Urinary bladder (tissue), 4 donors: Measurements from ENCODE around the gene SYNE1. TPM values are rescaled to one million over a fixed set of nuclear protein-coding genes. Genes with fewer than 3 reads are reported as not detected.

ENCODE experiments used
- DNase-seq: peaks from one replicate; pipeline ENCODE4 v3.0.0-alpha.2; 2015; ENCODE audit errors: extremely low spot score
- H3K27ac ChIP-seq: one replicate; pipeline ENCODE4 v1.5.1; 2013; ENCODE audit warnings: low read depth, mild to moderate bottlenecking, moderate library complexity
- H3K36me3 ChIP-seq: one replicate; pipeline ENCODE4 v1.6.1; 2013; ENCODE audit warnings: mild to moderate bottlenecking, moderate library complexity; ENCODE audit not compliant: insufficient read depth
- H3K4me1 ChIP-seq: one replicate; pipeline ENCODE4 v1.6.1; 2013; ENCODE audit warnings: mild to moderate bottlenecking, moderate library complexity; ENCODE audit not compliant: insufficient read depth
- H3K4me3 ChIP-seq: one replicate; pipeline ENCODE4 v1.5.1; 2013; ENCODE audit warnings: low read depth, low read length
- WGBS: extraction: QIAGEN DNeasy Blood & Tissue Kit; methylation state at CpG from one replicate; pipeline ENCODE4 v1.1.7; 2013; 5-methylcytosine and 5-hydroxymethylcytosine counted together
- polyA plus RNA-seq: library from polyadenylated mRNA; stranded (reverse); fragments of 200-250 nt; gene quantifications from one replicate; pipeline ENCODE4 v1.2.3, GENCODE V29; 2013
- total RNA-seq: library from RNA; depleted of rRNA; stranded (reverse); fragments of >200 nt; gene quantifications from one replicate; pipeline ENCODE4 v1.2.3, GENCODE V29; 2014
- donor health status: healthy with polysubstance abuse.
- donor health status: healthy.

SYNE1 gene
- total and polyA plus RNA-seq, 2 donors = 41.9 to 266 TPM

DNA sequence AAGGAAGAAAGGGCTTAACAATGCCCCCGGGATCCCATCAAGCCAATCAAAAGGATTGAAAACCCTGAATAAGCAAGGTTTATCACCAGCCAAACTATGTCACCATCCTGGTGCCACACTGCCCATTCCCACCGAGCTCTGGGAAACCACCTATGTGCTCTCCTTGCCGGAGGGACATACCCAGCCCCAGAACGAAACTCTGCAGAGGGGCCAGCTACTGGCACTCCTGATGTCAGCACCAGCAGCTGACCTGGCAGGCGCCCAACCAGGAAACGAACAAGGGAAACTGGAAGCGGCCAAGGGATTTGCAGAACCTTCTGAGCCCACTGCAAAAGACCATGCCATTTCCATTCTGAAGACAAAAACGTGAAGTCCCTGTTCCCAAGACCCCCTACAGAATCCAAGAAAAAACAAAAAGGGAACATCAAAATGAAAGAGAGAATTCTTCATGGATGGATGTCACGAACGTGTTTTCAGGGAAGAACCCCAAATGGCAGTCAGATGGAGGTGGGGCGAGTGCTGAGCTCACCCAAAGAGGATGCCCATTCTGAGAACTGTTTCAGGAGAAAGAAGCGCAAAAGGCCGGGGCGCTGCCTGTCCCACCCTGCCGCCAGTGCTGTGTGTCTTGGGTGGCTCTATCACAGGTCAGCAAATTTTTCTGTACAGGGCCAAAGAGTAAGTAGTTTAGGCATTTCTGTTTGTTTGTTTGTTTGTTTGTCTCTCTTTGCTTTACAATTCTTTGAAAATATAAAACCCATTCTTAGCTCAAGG, 524.5 kb downstream of the SYNE1 start:
- DNase-seq = no peak
- no peak overlapping the region for H3K4me3 ChIP-seq
- H3K36me3 ChIP-seq = no peaks in the 10 kb centered on the region
- H3K27ac ChIP-seq = no peak overlapping the region
- 85% methylated on average over 15 of the region's 15 CpGs for WGBS
- H3K4me1 ChIP-seq = no peaks in the 10 kb centered on the region

DNA sequence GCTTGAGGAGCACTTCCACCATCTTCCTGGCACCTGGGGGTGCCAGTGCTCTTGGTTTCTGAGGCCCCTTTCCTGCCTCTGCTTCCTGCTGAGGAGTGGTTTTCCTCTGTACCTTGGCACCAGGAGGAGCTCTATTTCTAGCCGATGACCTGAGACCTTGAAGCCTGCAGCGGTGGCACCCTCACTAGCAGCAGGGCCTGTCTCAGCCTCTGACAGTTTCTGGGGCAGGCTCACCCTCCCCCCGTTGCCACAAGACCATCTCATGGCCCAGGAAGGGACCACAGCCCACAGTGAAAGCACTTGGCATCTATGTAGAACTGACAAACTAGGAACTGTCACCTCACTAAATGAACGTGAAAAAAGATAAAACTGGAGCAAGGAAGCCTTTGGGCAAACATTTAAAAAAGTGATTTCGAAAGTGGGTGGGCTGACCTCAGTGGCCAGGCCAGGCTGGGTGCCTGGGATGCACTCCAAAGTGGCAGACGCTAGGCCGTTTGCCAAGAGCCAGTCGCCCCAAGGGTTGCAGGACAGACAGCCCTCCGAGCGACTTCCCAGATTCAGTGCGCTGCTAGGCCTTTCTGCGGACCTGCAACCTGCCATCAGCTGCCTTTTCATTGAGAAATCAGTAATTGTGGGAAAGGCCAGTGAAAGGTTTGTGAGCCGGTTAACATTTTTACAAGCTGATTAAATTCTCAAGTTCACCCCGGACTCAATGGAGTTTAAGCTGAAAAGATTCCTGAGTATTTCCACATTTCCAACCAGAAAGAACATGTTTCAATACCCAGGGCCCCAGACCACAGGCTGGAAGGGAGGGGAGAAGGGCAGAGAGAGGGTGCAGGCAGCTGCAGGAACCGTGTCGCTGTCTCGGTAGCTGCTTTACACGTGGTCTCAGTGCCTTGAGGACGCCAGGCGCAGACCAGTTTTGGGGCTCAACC, 526.0 kb downstream of the SYNE1 start:
- Histone ChIP-seq H3K4me1 (no peaks in the 10 kb centered on the region), H3K27ac (no peak overlapping the region), H3K36me3 (no peaks in the 10 kb centered on the region), H3K4me3 (no peak overlapping the region)
- DNase-seq = no peak
- 38% methylated on average over 20 of the region's 20 CpGs for WGBS

DNA sequence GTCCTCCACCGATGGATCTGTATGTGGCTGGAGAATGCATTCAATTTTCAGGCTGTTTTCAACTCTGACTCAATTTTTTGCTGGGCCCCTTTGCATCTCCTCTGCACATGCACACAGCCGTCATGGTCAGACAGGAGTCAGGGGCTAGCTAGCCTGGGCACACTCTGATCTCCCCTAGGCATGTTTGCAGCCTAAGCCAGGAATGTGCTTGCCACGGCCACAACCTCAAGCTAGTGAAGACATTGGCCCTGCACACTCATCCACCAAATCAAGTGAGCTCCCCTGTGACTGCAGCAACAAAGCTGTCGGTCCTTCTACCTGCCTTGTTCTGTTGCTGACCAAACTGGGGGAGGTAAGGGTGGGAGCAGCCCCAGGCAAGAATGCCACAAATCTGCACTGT, 529.2 kb downstream of the SYNE1 start:
- no peak for DNase-seq
- WGBS = 91% methylated on average over 4 of the region's 4 CpGs
- no peaks in the 10 kb centered on the region for H3K4me1 ChIP-seq
- no peak overlapping the region for H3K27ac ChIP-seq
- H3K36me3 ChIP-seq = no peaks in the 10 kb centered on the region
- no peak overlapping the region for H3K4me3 ChIP-seq

DNA sequence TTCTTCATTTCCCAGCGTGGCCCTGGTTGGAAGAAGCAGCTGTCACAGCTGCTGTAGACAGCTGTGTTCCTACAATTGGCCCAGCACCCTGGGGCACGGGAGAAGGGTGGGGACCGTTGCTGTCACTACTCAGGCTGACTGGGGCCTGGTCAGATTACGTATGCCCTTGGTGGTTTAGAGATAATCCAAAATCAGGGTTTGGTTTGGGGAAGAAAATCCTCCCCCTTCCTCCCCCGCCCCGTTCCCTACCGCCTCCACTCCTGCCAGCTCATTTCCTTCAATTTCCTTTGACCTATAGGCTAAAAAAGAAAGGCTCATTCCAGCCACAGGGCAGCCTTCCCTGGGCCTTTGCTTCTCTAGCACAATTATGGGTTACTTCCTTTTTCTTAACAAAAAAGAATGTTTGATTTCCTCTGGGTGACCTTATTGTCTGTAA, 537.0 kb downstream of the SYNE1 start:
- Histone ChIP-seq H3K36me3 (no peaks in the 10 kb centered on the region), H3K27ac (no peak overlapping the region), H3K4me1 (no peaks in the 10 kb centered on the region), H3K4me3 (no peak overlapping the region)
- 58% methylated on average over 7 of the region's 7 CpGs for WGBS
- no peak for DNase-seq

DNA sequence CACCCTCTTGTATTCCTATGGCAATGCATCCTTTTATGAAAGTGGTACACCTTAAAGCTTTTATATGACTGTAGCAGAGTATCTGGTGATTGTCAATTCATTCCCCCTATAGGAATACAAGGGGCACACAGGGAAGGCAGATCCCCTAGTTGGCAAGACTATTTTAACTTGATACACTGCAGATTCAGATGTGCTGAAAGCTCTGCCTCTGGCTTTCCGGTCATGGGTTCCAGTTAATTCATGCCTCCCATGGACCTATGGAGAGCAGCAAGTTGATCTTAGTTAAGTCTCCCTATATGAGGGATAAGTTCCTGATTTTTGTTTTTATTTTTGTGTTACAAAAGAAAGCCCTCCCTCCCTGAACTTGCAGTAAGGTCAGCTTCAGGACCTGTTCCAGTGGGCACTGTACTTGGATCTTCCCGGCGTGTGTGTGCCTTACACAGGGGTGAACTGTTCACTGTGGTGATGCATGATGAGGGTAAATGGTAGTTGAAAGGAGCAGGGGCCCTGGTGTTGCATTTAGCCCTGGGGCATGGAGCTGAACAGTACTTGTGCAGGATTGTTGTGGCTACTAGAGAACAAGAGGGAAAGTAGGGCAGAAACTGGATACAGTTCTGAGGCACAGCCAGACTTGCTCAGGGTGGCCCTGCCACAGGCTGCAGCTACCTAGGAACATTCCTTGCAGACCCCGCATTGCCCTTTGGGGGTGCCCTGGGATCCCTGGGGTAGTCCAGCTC, 537.5 kb downstream of the SYNE1 start:
- peaks cover 2% of the 10 kb centered on the region for H3K4me1 ChIP-seq
- no peak for DNase-seq
- no peak overlapping the region for H3K27ac ChIP-seq
- no peaks in the 10 kb centered on the region for H3K36me3 ChIP-seq
- 81% methylated on average over 4 of the region's 4 CpGs for WGBS
- H3K4me3 ChIP-seq = no peak overlapping the region

DNA sequence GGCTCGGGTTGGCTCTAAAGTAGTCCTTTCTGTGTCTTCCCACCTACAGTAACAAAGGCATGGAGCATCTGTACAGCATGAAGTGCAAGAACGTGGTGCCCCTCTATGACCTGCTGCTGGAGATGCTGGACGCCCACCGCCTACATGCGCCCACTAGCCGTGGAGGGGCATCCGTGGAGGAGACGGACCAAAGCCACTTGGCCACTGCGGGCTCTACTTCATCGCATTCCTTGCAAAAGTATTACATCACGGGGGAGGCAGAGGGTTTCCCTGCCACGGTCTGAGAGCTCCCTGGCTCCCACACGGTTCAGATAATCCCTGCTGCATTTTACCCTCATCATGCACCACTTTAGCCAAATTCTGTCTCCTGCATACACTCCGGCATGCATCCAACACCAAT, 538.5 kb downstream of the SYNE1 start:
- Histone ChIP-seq H3K27ac (no peak overlapping the region), H3K4me3 (no peak overlapping the region)
- 93% methylated on average over 14 of the region's 14 CpGs for WGBS

DNA sequence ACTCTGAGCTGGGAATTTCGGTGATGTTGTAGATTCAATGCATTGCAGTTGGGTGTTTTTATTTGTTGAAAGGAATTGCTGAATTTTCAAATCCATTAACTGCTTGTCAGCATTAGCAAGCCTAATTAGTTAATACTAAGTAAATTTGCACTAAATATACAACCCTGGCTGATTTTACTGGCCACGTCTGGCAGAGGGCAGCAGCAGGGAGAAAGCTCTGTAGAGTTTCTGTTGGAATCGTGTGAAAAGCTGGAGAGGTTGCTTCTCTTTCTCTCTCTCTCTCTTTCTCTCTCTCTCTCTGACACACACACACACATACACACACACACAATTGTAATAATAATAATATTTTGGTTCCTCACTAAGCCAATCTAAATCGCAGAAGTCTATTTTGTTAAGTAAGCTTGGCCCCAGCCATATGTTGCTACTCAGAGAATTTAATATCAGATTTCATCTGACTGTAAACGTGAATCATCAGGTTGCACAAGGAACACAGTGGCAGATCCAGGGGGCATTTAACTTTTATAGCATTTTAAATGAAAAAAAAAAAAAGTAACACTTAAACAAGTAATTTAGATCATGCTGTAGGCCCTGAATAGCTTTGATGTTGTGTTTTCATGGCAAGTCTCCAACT, 540.2 kb downstream of the SYNE1 start:
- Histone ChIP-seq H3K4me3 (no peak overlapping the region), H3K27ac (no peak overlapping the region), H3K36me3 (no peaks in the 10 kb centered on the region), H3K4me1 (peaks cover 2% of the 10 kb centered on the region)
- DNase-seq = peak; percentile 21
- 48% methylated on average over 5 of the region's 5 CpGs for WGBS

More for the DNA sequence above, 538.5 kb downstream of the SYNE1 start:
- H3K36me3 ChIP-seq = no peaks in the 10 kb centered on the region
- no peak for DNase-seq
- H3K4me1 ChIP-seq = peaks cover 2% of the 10 kb centered on the region

DNA sequence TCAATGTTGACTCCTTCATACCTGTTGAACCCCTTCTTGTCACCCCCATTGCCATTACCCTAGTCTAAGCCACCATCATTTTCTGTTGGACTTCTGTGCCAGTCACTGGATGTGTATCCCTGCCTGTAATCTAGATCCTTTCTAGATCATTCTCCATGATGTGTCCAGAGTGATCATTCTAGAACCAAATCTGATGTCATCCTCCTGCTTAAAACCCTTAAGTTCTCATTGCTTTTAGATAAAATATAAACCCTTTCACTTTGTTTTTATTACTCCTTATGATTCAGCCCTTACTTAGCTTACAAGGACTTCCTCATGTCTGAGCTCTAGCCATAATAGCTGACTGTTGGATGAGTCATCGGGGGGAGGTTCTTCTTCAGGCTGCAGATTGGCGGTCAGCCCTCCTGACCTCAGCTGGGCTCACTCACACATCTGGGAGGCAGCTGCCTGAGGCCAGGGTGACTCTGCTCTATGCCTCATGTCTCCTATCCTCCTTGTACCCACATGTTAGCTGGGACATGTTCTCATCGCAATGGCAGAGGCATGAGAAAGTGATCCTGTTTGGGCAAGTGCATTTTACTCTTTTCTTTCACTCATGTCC, 542.1 kb downstream of the SYNE1 start:
- peak overlapping the region; percentile 25 for H3K27ac ChIP-seq
- WGBS = 69% methylated on average over 3 of the region's 3 CpGs
- H3K4me1 ChIP-seq = peaks cover 4% of the 10 kb centered on the region
- H3K4me3 ChIP-seq = no peak overlapping the region
- H3K36me3 ChIP-seq = no peaks in the 10 kb centered on the region
- DNase-seq = no peak

DNA sequence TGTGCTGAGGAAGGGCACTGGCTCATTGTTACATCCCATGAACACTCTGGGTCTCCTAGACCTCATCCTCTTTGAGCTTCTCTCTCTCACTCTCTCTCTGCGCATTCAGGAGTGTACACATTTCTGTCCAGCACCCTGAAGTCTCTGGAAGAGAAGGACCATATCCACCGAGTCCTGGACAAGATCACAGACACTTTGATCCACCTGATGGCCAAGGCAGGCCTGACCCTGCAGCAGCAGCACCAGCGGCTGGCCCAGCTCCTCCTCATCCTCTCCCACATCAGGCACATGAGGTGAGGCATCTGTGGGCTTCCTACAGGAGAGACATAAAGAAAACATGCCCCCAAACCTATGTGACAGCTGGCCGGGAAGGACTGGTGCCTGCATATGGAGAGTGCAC, 542.9 kb downstream of the SYNE1 start:
- Histone ChIP-seq H3K36me3 (no peaks in the 10 kb centered on the region), H3K4me3 (no peak overlapping the region), H3K27ac (no peak overlapping the region), H3K4me1 (peaks cover 4% of the 10 kb centered on the region)
- DNase-seq = no peak
- WGBS = 91% methylated on average over 4 of the region's 4 CpGs

DNA sequence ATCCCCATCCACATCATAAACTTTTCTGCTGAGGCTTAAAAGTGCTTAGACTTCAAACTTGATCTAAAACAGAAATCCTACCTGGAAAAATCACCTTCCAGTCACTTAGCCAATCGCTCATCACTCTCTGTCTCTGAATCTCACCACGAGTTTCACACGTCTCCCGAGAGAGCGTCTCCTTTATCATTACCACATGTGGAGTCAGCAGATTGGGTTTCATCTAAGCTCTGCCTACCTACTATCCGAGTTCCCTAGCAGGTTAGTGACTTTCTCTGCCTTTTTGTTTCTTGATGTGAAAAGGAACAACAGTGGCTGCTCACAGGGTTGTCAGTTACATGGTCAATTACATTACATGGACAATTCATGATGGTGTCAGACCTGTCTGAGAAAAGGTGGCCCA, 543.5 kb downstream of the SYNE1 start:
- Histone ChIP-seq H3K4me1 (peaks cover 4% of the 10 kb centered on the region), H3K27ac (no peak overlapping the region), H3K36me3 (no peaks in the 10 kb centered on the region), H3K4me3 (no peak overlapping the region)
- no peak for DNase-seq
- 84% methylated on average over 6 of the region's 6 CpGs for WGBS

DNA sequence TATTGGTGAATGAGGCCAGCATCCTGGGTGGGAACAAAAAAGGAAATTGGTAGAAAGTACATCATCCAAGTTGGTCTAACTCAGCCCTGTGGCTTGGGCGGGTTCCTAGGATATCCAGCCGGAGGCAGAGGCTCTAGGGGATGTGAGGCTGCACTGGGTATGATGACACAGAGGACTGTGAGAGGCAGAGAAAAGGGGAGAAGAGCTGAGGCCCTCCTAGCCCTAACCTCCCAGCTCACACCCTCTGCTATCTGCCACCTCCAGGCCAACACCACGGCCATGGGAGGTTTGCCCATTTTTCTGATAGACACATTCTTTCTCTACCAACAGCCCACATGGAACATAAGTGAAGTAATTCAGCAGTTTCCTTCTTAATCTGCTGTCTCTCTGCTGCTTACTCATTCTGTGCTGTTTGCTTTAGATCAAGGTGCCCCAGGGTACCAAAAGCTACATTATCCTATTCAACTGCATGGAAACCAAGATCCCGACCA, 545.3 kb downstream of the SYNE1 start:
- WGBS = 83% methylated on average over 4 of the region's 4 CpGs
- DNase-seq = no peak

DNA sequence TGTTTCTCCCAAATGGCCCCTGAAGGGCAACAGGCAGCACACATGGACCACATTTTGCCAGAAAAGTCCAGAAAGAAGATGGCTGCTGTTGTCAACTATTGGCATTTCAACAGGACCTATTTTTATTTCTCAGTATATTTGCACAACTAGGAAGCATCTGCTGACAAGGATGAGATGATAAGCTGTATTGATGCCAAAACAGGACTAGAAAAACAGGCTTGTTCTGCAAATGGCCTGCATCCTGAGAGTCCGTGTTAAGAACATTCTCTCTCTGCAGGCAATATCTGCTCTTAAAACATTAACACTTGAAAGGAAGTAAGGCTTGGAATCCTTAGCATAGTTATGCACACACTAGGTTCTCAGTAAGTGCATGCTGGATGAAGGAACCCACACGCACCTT, 546.0 kb downstream of the SYNE1 start:
- WGBS = 59% methylated on average over 2 of the region's 2 CpGs
- H3K4me1 ChIP-seq = peaks cover 4% of the 10 kb centered on the region
- no peaks in the 10 kb centered on the region for H3K36me3 ChIP-seq
- DNase-seq = no peak
- no peak overlapping the region for H3K4me3 ChIP-seq
- H3K27ac ChIP-seq = no peak overlapping the region

More for the DNA sequence above, 545.3 kb downstream of the SYNE1 start:
- no peak overlapping the region for H3K27ac ChIP-seq
- H3K4me3 ChIP-seq = no peak overlapping the region
- H3K4me1 ChIP-seq = peaks cover 4% of the 10 kb centered on the region
- no peaks in the 10 kb centered on the region for H3K36me3 ChIP-seq

DNA sequence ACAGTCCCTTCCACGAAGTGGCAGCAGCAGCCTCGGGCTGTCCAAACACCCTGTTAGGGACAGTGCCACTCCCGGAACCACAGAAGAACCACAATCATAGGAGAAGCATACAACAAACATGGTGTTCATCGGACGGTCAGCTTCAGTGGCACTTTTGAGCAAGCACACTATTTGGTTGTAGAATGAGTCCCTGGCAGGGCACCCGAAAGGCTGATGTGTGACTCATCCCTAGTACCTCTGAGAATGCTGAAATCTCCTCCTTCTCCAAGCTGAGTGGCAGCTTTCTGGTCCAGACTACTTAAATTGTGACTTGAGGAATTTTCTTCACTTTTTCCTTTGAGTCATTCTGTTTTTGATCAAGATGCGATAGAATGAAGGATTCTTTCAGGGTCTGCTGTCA, 547.2 kb downstream of the SYNE1 start:
- Histone ChIP-seq H3K36me3 (no peaks in the 10 kb centered on the region), H3K4me3 (no peak overlapping the region), H3K27ac (no peak overlapping the region), H3K4me1 (peaks cover 4% of the 10 kb centered on the region)
- no peak for DNase-seq
- WGBS = 87% methylated on average over 7 of the region's 7 CpGs
